DMS53 (cell line): ENCODE data around the gene EGLN3.
A peak's percentile ranks its signal among the peaks of the same experiment; 100 is the strongest.

ENCODE experiments used
- DNase-seq: peaks from one replicate; lab custom pipeline; 2025; lab: John Stamatoyannopoulos, UW

The EGLN3 gene

GRCh38 chr14:33910435-33910834 is 40.4 kb downstream of the EGLN3 start:
- DNase-seq = no peak

GRCh38 chr14:33909380-33910084 is 41.3 kb downstream of the EGLN3 start:
- peak; percentile 15 for DNase-seq

- peak; percentile 43 for DNase-seq
Measured at GRCh38 chr14:33908540-33909223, 42.2 kb downstream of the EGLN3 start.

- DNase-seq = no peak
Measured at GRCh38 chr14:33906968-33907367, 43.9 kb downstream of the EGLN3 start.

- DNase-seq = no peak
Measured at GRCh38 chr14:33904609-33905008, 46.3 kb downstream of the EGLN3 start.

GRCh38 chr14:33903369-33903768 is 47.5 kb downstream of the EGLN3 start:
- DNase-seq = no peak

- no peak for DNase-seq
Measured at GRCh38 chr14:33902363-33902762, 48.5 kb downstream of the EGLN3 start.

- no peak for DNase-seq
Measured at GRCh38 chr14:33901426-33902155, 49.3 kb downstream of the EGLN3 start.

- no peak for DNase-seq
Measured at GRCh38 chr14:33900706-33901105, 50.2 kb downstream of the EGLN3 start.

- peak; percentile 4 for DNase-seq
Measured at GRCh38 chr14:33899723-33900341, 51.0 kb downstream of the EGLN3 start.

GRCh38 chr14:33897878-33898535 is 52.9 kb downstream of the EGLN3 start:
- DNase-seq = no peak

GRCh38 chr14:33897382-33897781 is 53.5 kb downstream of the EGLN3 start:
- no peak for DNase-seq

GRCh38 chr14:33894339-33894738 is 56.5 kb downstream of the EGLN3 start:
- no peak for DNase-seq

- DNase-seq = no peak
Measured at GRCh38 chr14:33891700-33892099, 59.2 kb downstream of the EGLN3 start.

GRCh38 chr14:33884916-33885315 is 66.0 kb downstream of the EGLN3 start:
- no peak for DNase-seq

GRCh38 chr14:33880330-33880729 is 70.5 kb downstream of the EGLN3 start:
- DNase-seq = peak; percentile 41

GRCh38 chr14:33879684-33880286 is 71.1 kb downstream of the EGLN3 start:
- no peak for DNase-seq

GRCh38 chr14:33876274-33876673 is 74.6 kb downstream of the EGLN3 start:
- DNase-seq = no peak
